NCI-H146 treated with DMSO at 0.1 percent for 48 hours (cell line): ENCODE results near the gene INSIG2.

ENCODE experiments used
- DNase-seq: peaks from one replicate; lab custom pipeline; 2025; ENCODE audit not compliant: unreplicated experiment; lab: John Stamatoyannopoulos, UW

Gene INSIG2

DNA sequence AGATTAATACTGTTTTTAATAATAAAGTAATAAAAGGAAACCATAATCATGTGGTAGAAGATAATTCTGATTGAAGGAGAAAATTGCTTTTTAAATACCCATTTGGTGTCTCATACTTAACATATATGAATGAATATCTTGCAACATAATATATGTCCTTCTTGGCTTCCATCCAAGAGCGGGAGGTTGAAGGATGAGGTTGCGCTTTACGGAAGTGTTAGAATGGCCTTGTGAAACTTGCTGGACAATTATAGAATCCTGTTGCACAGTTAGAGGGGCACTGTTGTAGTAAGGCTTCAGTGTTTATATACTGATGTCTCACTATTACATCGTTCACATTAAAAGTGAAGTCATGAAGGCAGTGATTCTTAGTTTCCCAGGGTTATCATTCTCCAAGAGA, 9.4 kb downstream of the INSIG2 start:
- no peak for DNase-seq

DNA sequence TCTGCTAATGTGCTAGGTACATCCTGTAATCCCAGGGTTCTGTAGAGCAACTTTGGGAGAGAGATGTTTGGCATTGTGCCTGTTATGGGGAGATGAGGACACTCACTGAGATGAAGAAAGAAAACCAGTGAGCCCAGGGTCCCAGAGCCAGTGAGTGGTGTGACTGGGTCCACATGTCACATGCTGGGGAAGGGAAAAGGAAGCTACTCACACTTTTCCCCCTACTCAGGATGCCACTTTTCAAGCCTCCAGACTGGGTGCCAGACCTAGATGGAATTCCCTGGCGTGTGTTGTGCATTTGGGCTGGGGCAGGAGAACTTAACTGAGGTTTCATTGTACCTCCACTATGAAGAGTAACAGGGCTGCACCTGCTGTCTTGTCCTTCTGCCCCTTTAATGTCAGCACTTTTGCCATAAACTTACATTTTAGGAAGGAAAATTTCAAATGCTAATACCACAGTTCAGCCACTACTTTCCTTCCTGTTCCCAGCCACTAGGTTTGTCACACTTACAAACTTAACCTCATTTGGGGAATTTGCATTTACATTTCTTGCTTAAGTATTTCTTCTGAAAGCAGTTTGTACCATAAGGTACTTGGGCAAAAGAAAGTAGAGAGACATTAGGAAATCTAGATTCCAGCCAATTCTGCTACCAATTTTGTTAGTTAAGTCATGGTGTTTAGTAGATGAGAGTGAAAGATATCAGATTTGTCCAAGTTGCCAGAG, 10.2 kb downstream of the INSIG2 start:
- no peak for DNase-seq

- no peak for DNase-seq
These were observed 14.3 kb downstream of the INSIG2 start for GRCh38 chr2:118102433-118103082.

- DNase-seq = no peak
These were observed 16.0 kb downstream of the INSIG2 start for GRCh38 chr2:118103951-118104940.

DNA sequence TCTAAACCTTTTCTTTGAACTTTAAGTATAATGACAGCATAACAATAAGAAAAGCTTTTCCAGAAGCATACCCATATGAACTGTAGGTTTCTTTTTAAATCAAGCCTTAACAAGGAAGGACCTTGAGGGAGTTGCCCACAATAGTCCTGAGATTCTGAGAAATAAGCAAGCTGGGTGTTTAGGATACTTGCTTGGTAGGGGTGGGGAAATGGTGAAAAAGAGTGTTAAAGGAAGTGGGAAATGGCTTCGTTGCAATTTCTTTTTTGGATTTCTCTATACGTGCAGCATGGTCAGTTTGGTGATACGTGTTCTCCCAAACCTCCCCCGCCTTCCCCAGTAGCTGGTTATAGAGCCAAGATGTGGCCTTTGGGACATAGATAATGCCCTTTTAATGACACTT, 17.2 kb downstream of the INSIG2 start:
- DNase-seq = no peak

- no peak for DNase-seq
These were observed 18.7 kb downstream of the INSIG2 start for GRCh38 chr2:118106926-118107325.

DNA sequence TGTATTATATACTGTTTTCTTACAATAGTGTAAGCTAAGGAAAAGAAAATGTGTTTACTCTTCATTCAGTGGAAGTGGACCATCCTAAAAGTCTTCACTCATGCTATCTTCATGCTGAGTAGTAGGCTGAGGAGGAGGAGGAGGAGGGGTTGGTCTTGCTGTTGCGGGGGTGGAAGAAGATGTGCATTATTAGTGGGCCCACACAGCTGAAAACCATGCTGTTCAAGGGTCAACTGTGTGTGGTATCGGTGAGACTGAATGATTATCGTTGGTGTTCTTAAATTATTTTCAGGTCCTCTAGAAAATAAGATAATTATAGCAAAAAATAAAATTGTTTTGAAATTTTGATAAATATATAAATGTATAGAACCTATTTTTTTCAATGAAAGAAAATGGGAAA, 22.0 kb downstream of the INSIG2 start:
- no peak for DNase-seq

DNA sequence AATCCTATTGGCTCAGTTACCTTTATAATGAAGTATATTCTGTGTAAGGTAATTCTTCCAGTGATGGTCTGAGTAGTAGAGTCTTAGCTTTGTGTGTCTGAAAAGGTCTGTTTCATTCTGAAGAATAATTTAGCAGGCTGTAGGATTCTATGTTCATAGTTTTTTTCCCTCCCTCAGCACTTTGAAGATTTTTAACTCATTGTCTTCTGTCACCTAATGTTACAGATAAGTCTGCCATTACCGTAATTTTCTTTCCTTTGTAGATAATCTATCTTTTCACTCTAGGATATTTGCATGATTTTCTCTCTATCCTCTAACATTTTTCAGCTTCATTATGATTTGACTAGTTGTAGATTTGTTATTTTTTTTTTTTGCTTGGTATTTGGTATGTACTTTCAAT, 22.7 kb downstream of the INSIG2 start:
- no peak for DNase-seq

GRCh38 chr2:118112771-118113334, 24.6 kb downstream of the INSIG2 start:
- no peak for DNase-seq

GRCh38 chr2:118114863-118115262, 26.6 kb downstream of the INSIG2 start:
- no peak for DNase-seq

DNA sequence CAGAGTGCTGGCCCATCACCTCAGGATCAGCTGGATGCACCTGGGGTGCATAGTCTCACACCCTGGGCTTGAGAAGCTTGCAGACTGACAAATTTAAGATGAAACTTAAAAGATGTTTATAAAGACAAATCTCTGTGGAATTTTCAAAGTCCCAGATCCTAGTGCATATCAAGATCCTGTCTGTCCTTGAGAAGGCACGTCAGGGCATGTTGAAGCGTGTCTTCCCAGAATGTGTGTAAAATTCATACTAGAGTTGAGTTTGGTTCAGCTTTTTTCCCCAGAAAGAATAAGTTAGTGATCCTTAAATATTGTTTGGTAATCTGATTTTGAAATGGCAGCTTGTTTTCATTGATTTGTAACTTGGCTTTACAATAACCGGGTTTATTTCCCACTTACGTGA, 27.5 kb downstream of the INSIG2 start:
- no peak for DNase-seq

DNA sequence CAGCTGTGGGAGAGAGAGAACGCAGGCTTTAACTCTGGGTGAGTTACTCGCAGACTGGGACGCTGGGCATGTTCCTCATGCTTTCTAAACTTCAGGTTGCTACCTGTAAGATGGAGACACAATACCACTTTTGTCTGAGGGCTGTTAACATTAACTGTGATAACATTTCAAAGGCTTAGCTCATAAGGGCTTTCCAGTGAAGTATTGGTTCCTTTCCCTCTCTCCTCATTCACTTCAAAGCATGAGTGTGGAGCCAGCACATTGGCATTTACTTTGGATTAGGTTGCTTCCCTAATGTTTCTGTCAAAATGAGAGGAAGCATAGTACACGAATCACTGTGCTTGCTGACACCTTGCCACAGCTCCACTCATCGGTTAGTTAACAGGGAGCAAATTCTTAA, 30.2 kb downstream of the INSIG2 start:
- no peak for DNase-seq

GRCh38 chr2:118119158-118119727, 31.0 kb downstream of the INSIG2 start:
- no peak for DNase-seq

GRCh38 chr2:118119761-118120400, 31.6 kb downstream of the INSIG2 start:
- no peak for DNase-seq

DNA sequence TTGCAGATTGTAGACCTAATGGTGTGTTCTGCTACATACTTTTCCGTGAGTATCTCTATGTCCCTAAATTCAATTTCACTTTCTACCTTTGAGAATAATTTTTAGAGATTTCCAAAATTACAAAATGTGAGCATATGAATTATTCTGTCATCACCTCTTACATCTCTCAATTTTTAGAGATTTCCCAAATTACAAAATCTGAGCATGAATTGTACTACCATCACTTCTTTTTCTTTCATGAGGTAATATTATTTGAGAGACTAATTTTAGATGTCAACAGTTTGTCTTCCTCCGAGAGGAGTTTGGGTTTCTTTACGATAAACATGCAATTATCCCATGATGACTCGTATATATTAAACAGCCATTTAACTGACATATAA, 32.1 kb downstream of the INSIG2 start:
- no peak for DNase-seq

DNA sequence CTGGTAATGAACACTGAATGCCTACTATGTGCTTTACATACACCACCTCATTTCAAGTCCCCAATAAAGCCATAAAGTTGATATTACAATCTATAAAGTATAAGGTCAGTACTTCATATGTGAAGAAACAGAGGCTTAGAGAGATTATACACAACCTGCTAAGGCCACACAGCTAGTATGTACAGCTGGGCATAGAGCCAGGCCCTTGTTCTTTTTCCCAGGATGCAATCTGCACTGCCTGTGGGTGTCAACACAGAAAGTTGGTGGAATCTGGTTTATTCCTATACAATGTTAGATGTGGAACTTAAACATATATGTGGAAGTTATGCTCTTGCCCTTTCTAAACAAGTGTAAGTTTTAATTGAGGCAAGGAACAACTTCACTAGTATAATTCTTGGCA, 32.8 kb downstream of the INSIG2 start:
- DNase-seq = no peak

DNA sequence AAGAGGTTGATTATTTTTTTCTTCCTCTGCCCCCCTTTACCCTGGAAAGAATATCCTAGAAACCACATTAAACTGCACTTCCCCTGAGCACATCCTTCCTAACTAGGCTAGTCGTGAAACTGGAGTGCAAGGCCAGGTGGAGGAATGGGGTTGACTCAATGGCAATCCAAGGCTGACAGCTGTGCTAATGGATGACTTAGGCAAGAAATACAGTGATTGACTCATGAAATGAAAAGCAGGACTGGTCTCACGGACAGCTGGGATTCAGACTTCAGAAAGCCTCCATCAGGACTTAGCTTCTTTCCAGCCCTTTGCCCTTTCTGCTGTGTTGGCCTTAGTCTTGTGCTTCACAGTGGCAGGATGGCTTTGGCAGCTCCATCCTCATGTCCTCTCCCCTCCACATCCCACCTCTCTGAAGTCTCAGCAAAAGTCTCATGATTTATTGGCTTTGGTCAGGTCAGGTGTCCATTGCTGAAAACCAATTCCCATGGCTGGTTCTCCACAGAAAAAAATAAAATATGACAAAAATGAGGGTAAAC, 33.8 kb downstream of the INSIG2 start:
- no peak for DNase-seq

DNA sequence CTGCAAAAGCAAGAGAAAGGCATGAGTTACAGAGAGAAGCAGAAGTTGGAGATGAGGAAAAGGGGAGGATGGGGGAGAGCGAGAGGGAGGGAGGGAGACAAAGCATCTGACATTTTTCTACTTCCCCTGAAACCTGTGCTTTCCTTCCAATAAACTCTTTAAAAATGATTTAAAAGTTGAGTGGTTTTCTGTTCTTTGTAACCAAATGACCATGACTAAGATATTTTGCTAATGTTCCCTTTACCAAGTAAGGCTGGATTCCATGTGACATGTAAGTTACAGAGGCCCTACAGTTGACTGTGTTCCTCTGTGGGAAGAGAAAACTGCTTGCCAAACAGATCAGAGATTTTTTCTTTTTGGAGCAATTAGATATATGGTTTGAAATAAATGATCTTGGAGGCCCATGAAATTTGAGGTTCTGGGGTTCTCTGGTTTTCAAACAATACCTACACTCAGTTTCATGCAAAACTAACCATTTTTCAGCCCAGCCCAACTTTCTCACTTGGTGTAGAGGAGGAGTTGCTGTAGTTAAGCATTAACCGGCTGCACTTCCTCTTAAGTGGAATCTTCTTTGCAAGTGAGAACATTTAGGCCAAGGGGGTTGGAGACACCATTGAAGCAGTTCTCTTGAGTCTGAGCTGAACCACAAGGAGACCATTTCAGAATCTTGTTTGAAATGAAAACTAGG, 34.5 kb downstream of the INSIG2 start:
- no peak for DNase-seq

GRCh38 chr2:118123561-118124232, 35.4 kb downstream of the INSIG2 start:
- DNase-seq = no peak
